Progenitor cell of endocrine pancreas (in vitro differentiated cells): Measurements from ENCODE around the gene MAP3K21. TPM values are rescaled to one million over a fixed set of nuclear protein-coding genes. Genes with fewer than 3 reads are reported as not detected.

Source experiments
- DNase-seq: peaks from one replicate; pipeline ENCODE4 v3.0.0; 2021; ENCODE audit warnings: low spot score; ENCODE audit not compliant: unreplicated experiment
- H3K27ac Mint-ChIP-seq: 2 replicates; pipeline ENCODE4 v1.8.0; 2021; ENCODE audit warnings: mild to moderate bottlenecking, moderate library complexity, mixed read lengths
- H3K27me3 Mint-ChIP-seq: 2 replicates; pipeline ENCODE4 v1.8.0; 2021; ENCODE audit warnings: mixed read lengths
- H3K36me3 Mint-ChIP-seq: 2 replicates; pipeline ENCODE4 v1.8.0; 2022; ENCODE audit warnings: mixed read lengths; ENCODE audit not compliant: insufficient read depth
- H3K4me1 Mint-ChIP-seq: 2 replicates; pipeline ENCODE4 v1.8.0; 2021; ENCODE audit warnings: low read depth, mixed read lengths
- H3K4me3 Mint-ChIP-seq: 2 replicates; pipeline ENCODE4 v1.8.0; 2021; ENCODE audit warnings: low read depth, mild to moderate bottlenecking, moderate library complexity, mixed read lengths
- H3K9me3 Mint-ChIP-seq: 2 replicates; pipeline ENCODE4 v1.8.0; 2021; ENCODE audit warnings: low read depth, mixed read lengths
- CTCF ChIP-seq: fragments of 200-600 bp; sonication (generic); IDR thresholded peaks from one replicate; pipeline ENCODE4 v1.5.0; 2021; ENCODE audit warnings: antibody characterized with exemption, mild to moderate bottlenecking; ENCODE audit not compliant: unreplicated experiment
- total RNA-seq: library from RNA; stranded (reverse); gene quantifications from 2 replicates; pipeline ENCODE4 v1.2.1, GENCODE V29; 2021

Gene MAP3K21
- total RNA-seq, 1 donor from 2014 or later = 13.1 TPM

GRCh38 chr1:233359905-233360304 is 32.4 kb downstream of the MAP3K21 start:
- DNase-seq = no peak
- H3K4me1 Mint-ChIP-seq = peaks cover 32% of the 10 kb centered on the region
- peak overlapping the region; percentile 39 for H3K4me3 Mint-ChIP-seq
- peaks cover 17% of the 10 kb centered on the region for H3K36me3 Mint-ChIP-seq
- H3K27me3 Mint-ChIP-seq = peaks cover 8% of the 10 kb centered on the region
- TF ChIP-seq CTCF = no peak
- peak overlapping the region; percentile 88 for H3K27ac Mint-ChIP-seq
- no peaks in the 10 kb centered on the region for H3K9me3 Mint-ChIP-seq

DNA sequence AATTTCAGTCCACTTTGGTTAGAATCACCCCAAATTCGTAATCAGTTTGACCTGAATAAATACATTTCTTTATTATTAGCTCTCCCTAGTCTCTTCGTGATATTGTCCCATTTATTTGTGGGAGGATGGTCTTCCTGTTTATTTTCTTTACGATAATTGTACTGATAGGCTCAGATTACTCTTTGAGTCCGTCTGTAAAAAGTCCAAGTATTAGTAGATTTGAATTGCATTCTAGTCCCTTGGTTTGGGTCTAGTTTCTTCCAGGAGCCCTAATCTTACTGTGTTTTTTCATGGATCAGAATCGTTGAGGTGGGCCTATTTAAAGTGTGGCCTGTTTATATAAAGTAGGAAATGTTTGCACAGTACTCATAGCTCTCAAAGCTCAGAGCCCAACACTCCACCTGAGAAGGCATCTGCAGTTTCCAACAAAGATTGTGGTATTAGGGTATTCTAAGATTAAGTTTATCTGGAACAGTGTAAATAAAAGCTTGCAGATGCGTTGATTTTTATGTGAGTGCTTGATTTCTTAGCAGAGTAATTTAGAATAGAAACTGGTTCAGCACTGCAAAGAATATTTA is 33.1 kb downstream of the MAP3K21 start:
- no peak overlapping the region for H3K27ac Mint-ChIP-seq
- H3K36me3 Mint-ChIP-seq = peaks cover 14% of the 10 kb centered on the region
- H3K9me3 Mint-ChIP-seq = no peaks in the 10 kb centered on the region
- peaks cover 8% of the 10 kb centered on the region for H3K27me3 Mint-ChIP-seq
- DNase-seq = no peak
- no peak for TF ChIP-seq CTCF
- no peak overlapping the region for H3K4me3 Mint-ChIP-seq
- H3K4me1 Mint-ChIP-seq = peaks cover 32% of the 10 kb centered on the region

GRCh38 chr1:233361876-233362275 is 34.4 kb downstream of the MAP3K21 start:
- DNase-seq = no peak

DNA sequence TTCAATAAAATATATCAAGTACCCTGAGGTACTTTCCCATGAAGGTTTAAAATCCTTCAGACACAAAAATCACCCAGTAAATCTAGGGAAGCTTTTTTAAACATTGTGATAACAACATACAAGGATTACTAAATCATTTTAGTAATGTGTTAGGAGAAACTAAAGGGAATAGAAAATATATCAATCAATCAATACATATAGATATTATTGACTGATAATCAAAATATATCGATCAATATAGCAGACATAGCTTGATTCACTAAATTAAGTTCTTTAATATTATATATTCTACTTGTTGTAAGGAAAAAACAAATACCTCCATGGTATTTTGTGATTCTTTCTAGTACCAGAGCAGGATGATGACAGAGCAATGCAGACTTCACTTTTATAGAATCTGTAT is 35.2 kb downstream of the MAP3K21 start:
- H3K36me3 Mint-ChIP-seq = peaks cover 3% of the 10 kb centered on the region
- TF ChIP-seq CTCF = no peak
- no peaks in the 10 kb centered on the region for H3K9me3 Mint-ChIP-seq
- no peak overlapping the region for H3K4me3 Mint-ChIP-seq
- no peak overlapping the region for H3K27ac Mint-ChIP-seq
- no peak for DNase-seq
- H3K27me3 Mint-ChIP-seq = peaks cover 8% of the 10 kb centered on the region
- peaks cover 30% of the 10 kb centered on the region for H3K4me1 Mint-ChIP-seq

More at GRCh38 chr1:233361876-233362275, 34.4 kb downstream of the MAP3K21 start:
- Mint-ChIP-seq H3K4me3 (peak overlapping the region; percentile 45), H3K9me3 (no peaks in the 10 kb centered on the region), H3K27ac (peak overlapping the region; percentile 32), H3K36me3 (peaks cover 7% of the 10 kb centered on the region), H3K4me1 (peaks cover 32% of the 10 kb centered on the region), H3K27me3 (peaks cover 8% of the 10 kb centered on the region)
- TF ChIP-seq CTCF = no peak

GRCh38 chr1:233364026-233364425 is 36.5 kb downstream of the MAP3K21 start:
- DNase-seq = no peak
- Mint-ChIP-seq H3K9me3 (no peaks in the 10 kb centered on the region), H3K36me3 (peaks cover 3% of the 10 kb centered on the region), H3K27ac (no peak overlapping the region), H3K4me1 (peaks cover 32% of the 10 kb centered on the region), H3K27me3 (peaks cover 8% of the 10 kb centered on the region), H3K4me3 (no peak overlapping the region)
- TF ChIP-seq CTCF = no peak
